Measurements from ENCODE around the gene ELL. TPM values are rescaled to one million over a fixed set of nuclear protein-coding genes. Genes with fewer than 3 reads are reported as not detected.
A peak's percentile ranks its signal among the peaks of the same experiment; 100 is the strongest.

Gene ELL
- total RNA-seq, 4 donors from 2014 or later, result 9.1 to 35.1 (median 20.1) TPM

- no peaks in the 10 kb centered on the region for H3K9me3 ChIP-seq
- no peaks in the 10 kb centered on the region for H3K27me3 ChIP-seq
- H3K36me3 ChIP-seq, result peaks cover 0 to 36% (median 23%) of the 10 kb centered on the region in 4 donors
- peaks cover 81 to 97% (median 96%) of the 10 kb centered on the region in 4 donors for H3K4me1 ChIP-seq
- no peak overlapping the region for H3K4me3 ChIP-seq
- WGBS, result 24% methylated on average over 4 of the region's 8 CpGs
- DNase-seq (ENCODE audit: extremely low spot score), result peak; percentile 96
- intact Hi-C loops (cut with DNase I), result loop anchor here (5.0 kb wide), 1 partner anchor 58 kb away; the partner anchor contains the start of gene ELL
- peak overlapping the region; percentile 77 to 91 (median 88) for H3K27ac ChIP-seq (replicated peaks in 1 of 4)
- TF ChIP-seq POLR2AphosphoS5 (IDR thresholded peaks at IDR 0.05), result peak; percentile 83 to 92
- TF ChIP-seq POLR2A (IDR thresholded peaks at IDR 0.05; ENCODE audit: low read depth), result no peak
These were observed 57.2 kb downstream of the ELL start for GRCh38 chr19:18464646-18465045.

- peak overlapping the region; percentile 83 to 95 (median 90) for H3K27ac ChIP-seq (replicated peaks in 1 of 4)
- peaks cover 74 to 100% (median 100%) of the 10 kb centered on the region in 4 donors for H3K4me1 ChIP-seq
- TF ChIP-seq POLR2A (IDR thresholded peaks at IDR 0.05; ENCODE audit: low read depth) (no peak), EP300 (IDR thresholded peaks at IDR 0.05) (no peak), POLR2AphosphoS5 (IDR thresholded peaks at IDR 0.05) (no peak), CTCF (IDR thresholded peaks at IDR 0.05) (no peak)
- H3K9me3 ChIP-seq, result no peaks in the 10 kb centered on the region
- intact Hi-C loops (cut with DNase I), result loop anchor here (5.0 kb wide), 1 partner anchor 61 kb away; the partner anchor contains the start of gene ELL
- no peaks in the 10 kb centered on the region for H3K27me3 ChIP-seq
- DNase-seq (ENCODE audit: extremely low spot score), result no peak
- peaks cover 0 to 52% (median 40%) of the 10 kb centered on the region in 4 donors for H3K36me3 ChIP-seq
- H3K4me3 ChIP-seq, result no peak overlapping the region
- 91% methylated on average over 12 of the region's 22 CpGs for WGBS
These were observed 60.4 kb downstream of the ELL start for GRCh38 chr19:18461471-18461870.

- H3K9me3 ChIP-seq, result no peaks in the 10 kb centered on the region
- intact Hi-C loops (cut with DNase I), result loop anchor here (5.0 kb wide), 1 partner anchor 61 kb away; the partner anchor contains the start of gene ELL
- H3K4me3 ChIP-seq, result no peak overlapping the region
- H3K36me3 ChIP-seq, result peaks cover 0 to 58% (median 42%) of the 10 kb centered on the region in 4 donors
- 73% methylated on average over 6 of the region's 12 CpGs for WGBS
- peaks cover 69 to 100% (median 99%) of the 10 kb centered on the region in 4 donors for H3K4me1 ChIP-seq
- TF ChIP-seq EP300 (IDR thresholded peaks at IDR 0.05) (no peak), CTCF (IDR thresholded peaks at IDR 0.05) (no peak), POLR2A (IDR thresholded peaks at IDR 0.05; ENCODE audit: low read depth) (no peak), POLR2AphosphoS5 (IDR thresholded peaks at IDR 0.05) (no peak)
- H3K27me3 ChIP-seq, result no peaks in the 10 kb centered on the region
- DNase-seq (ENCODE audit: extremely low spot score), result no peak
- peak overlapping the region; percentile 83 to 95 (median 90) for H3K27ac ChIP-seq (replicated peaks in 1 of 4)
These were observed 61.0 kb downstream of the ELL start for GRCh38 chr19:18460900-18461299.

- Histone ChIP-seq H3K27ac (replicated peaks in 1 of 4) (peak overlapping the region; percentile 83 to 95 (median 90)), H3K4me1 (peaks cover 42 to 74% (median 70%) of the 10 kb centered on the region in 4 donors), H3K9me3 (no peaks in the 10 kb centered on the region), H3K36me3 (peaks cover 0 to 69% (median 49%) of the 10 kb centered on the region in 4 donors), H3K27me3 (no peaks in the 10 kb centered on the region), H3K4me3 (no peak overlapping the region)
- TF ChIP-seq CTCF (IDR thresholded peaks at IDR 0.05), result no peak
- no peak for TF ChIP-seq EP300 (IDR thresholded peaks at IDR 0.05)
- TF ChIP-seq POLR2A (IDR thresholded peaks at IDR 0.05; ENCODE audit: low read depth), result no peak
- no peak for TF ChIP-seq POLR2AphosphoS5 (IDR thresholded peaks at IDR 0.05)
- DNase-seq (ENCODE audit: extremely low spot score), result no peak
- 87% methylated on average over 19 of the region's 21 CpGs for WGBS
- intact Hi-C loops (cut with DNase I), result no loop called here
These were observed 64.2 kb downstream of the ELL start for GRCh38 chr19:18457483-18458331.

- peak overlapping the region; percentile 83 to 95 (median 90) for H3K27ac ChIP-seq (replicated peaks in 1 of 4)
- H3K4me3 ChIP-seq, result no peak overlapping the region
- 66% methylated on average over 7 of the region's 9 CpGs for WGBS
- DNase-seq (ENCODE audit: extremely low spot score), result no peak
- H3K27me3 ChIP-seq, result no peaks in the 10 kb centered on the region
- peaks cover 39 to 67% (median 63%) of the 10 kb centered on the region in 4 donors for H3K4me1 ChIP-seq
- no peaks in the 10 kb centered on the region for H3K9me3 ChIP-seq
- intact Hi-C loops (cut with DNase I), result no loop called here
- H3K36me3 ChIP-seq, result peaks cover 0 to 74% (median 56%) of the 10 kb centered on the region in 4 donors
- TF ChIP-seq CTCF (IDR thresholded peaks at IDR 0.05), result no peak
- no peak for TF ChIP-seq EP300 (IDR thresholded peaks at IDR 0.05)
- no peak for TF ChIP-seq POLR2A (IDR thresholded peaks at IDR 0.05; ENCODE audit: low read depth)
- TF ChIP-seq POLR2AphosphoS5 (IDR thresholded peaks at IDR 0.05), result peak in 1 of 2 donors; percentile 36
These were observed 64.9 kb downstream of the ELL start for GRCh38 chr19:18456974-18457373.
